GOT3 (cell line): Measurements from ENCODE around the gene AMIGO3.

Experiments
- DNase-seq: peaks from one replicate; lab custom pipeline; 2025; ENCODE audit warnings: mixed read lengths; lab: John Stamatoyannopoulos, UW

The AMIGO3 gene

DNA sequence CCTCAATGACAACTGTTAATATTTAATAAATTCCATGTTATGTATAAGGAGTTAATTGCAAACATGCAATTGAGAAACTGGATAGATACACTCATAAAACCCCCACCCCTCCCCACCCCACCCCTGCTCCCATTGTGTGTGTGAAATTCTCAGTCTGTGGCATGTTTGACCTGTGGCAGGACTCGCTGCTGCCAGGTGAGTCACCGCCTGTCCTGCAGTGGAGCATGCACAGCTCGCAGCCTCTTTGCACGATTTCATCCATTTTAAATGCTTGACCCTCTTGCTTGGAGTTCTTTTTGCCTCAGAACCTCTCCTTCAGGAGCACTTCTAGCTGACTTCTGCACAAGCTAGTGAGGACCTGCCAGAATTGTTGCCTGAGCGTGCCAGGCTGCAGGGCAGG, 50.6 kb downstream of the AMIGO3 start:
- DNase-seq = no peak

DNA sequence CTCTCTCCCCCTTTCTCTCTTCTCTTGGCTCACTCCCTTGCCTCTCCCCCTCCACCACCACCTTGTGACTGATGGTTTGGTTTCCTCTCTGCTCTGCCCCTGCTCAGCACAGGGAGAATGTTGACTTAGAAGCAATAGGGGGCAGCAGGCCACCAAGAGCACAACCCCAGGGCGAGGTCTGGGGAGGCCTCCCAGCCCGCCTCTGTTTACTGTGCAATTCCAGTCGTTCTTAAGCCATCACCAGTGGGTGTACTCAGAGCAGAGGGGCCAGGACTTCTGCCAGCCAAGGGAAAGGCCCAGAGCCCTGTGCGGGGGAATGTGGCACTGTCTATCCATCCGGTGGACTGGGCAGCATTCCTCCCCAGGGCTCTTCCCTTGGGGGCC, 51.1 kb downstream of the AMIGO3 start:
- no peak for DNase-seq

DNA sequence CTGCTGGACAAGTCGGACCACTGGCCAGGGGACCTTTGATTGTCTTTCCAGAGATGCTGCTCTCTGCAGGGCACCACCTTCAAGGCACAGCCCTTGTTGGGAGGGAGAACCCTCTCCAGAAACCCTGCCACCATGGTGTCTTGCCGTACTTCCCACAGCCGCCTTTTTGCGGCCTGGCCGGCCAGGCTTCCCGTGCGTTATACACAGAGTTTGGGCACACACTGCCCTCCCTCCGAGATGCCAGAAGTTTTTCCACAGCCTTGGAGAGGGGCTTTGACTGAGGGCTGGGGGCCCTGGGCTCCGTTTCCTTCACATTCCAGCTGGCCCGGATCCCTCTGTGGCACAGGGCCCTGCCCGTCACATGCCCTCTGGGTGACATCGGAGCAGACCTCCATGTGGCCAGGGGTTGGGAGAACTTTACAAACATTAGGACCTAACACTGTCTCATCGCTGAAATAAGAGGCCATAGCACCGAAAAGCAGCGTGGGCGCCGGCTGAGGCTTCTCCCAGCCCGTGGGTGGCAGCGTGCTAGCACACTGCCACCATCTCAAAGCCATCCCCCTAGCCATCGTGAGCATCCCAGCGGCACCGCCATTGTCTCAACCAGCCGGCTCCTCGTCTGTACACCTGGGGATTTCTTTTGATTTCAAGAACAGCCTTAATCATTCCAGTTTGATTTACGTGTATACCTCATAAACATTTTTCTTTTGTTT, 51.6 kb downstream of the AMIGO3 start:
- DNase-seq = no peak
